ENCODE measurements around the gene DAB2IP. TPM values are rescaled to one million over a fixed set of nuclear protein-coding genes. Genes with fewer than 3 reads are reported as not detected.

Gene DAB2IP
- total RNA-seq, 1 experiment from 2014 or later = 31.0 TPM

DNA sequence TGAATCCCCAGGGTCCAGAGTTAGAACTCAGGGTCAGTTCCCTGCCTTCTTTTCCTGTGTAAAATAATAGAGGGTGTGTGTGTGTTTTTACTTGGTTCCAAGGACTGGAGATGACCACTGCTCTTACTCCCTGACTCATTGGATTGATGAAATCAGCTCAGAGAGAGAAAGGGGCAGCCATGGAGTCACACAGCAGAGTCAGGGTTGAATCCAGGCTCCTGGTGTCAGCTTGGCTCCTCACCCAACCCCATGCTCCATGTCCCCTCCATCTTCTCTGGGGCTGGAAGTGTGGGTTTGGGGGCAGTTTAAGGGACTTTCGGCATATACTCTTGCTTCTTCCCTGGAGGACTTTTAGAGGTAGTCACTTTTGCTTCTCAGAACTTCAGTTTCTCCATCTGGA lies 21.6 kb downstream of the DAB2IP start:
- POLR2A ChIA-PET = no interaction called here
- no peak for ATAC-seq
- CTCF ChIA-PET = interaction anchor here (1.7 kb wide), 1 partner anchor 14 kb away, joined by 5 read pairs; no protein-coding TSS in a partner anchor
- RAD21 ChIA-PET (ENCODE audit: low non-redundant PET in 1 of 2, low total read pairs in 2 of 2, uncharacterized antibody in 2 of 2, unreplicated experiment in 2 of 2) = no interaction called here
- H3K79me2 ChIP-seq (ENCODE audit: insufficient read depth, low read length) = no peaks in the 10 kb centered on the region; the same call in 1 of the 2 replicates
- DNase-seq (ENCODE audit: low read depth, low spot score) = no peak
- no peak overlapping the region for H3K27ac ChIP-seq (ENCODE audit: low read depth, low read length)
- no peaks in the 10 kb centered on the region for H3K9me2 ChIP-seq (ENCODE audit: insufficient read depth)
- H4K20me1 ChIP-seq (ENCODE audit: insufficient read depth) = no peaks in the 10 kb centered on the region
- H3K9me3 ChIP-seq (ENCODE audit: control insufficient read depth in 1 of 2, insufficient read depth in 1 of 2, low read depth in 1 of 2, low read length in 2 of 2) = no peaks in the 10 kb centered on the region
- intact Hi-C loops (cut with micrococcal nuclease) = no loop called here
- no TSS peak for BruUV-seq (replicated peaks)
- no peaks in the 10 kb centered on the region for H3K36me3 ChIP-seq (ENCODE audit: control insufficient read depth in 1 of 2, insufficient read depth in 2 of 2, low read length in 2 of 2)
- TF ChIP-seq CEBPB (IDR thresholded peaks at IDR 0.05; ENCODE audit: low read depth) = no peak
- no peak for TF ChIP-seq YY1 (IDR thresholded peaks at IDR 0.05; ENCODE audit: extremely low read depth, insufficient replicate concordance, low read depth, low read length)
- no peak for TF ChIP-seq MAX (IDR thresholded peaks at IDR 0.05)
- TF ChIP-seq, protein P1, sequence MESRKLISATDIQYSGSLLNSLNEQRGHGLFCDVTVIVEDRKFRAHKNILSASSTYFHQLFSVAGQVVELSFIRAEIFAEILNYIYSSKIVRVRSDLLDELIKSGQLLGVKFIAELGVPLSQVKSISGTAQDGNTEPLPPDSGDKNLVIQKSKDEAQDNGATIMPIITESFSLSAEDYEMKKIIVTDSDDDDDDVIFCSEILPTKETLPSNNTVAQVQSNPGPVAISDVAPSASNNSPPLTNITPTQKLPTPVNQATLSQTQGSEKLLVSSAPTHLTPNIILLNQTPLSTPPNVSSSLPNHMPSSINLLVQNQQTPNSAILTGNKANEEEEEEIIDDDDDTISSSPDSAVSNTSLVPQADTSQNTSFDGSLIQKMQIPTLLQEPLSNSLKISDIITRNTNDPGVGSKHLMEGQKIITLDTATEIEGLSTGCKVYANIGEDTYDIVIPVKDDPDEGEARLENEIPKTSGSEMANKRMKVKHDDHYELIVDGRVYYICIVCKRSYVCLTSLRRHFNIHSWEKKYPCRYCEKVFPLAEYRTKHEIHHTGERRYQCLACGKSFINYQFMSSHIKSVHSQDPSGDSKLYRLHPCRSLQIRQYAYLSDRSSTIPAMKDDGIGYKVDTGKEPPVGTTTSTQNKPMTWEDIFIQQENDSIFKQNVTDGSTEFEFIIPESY (IDR thresholded peaks at IDR 0.05; ENCODE audit: extremely low read depth, insufficient replicate concordance, low read length) = no peak
- no peak for TF ChIP-seq REST (IDR thresholded peaks at IDR 0.05; ENCODE audit: low read depth)
- no peak for TF ChIP-seq EZH2phosphoT487 (IDR thresholded peaks at IDR 0.05; ENCODE audit: borderline replicate concordance)
- TF ChIP-seq CBX3 (IDR thresholded peaks at IDR 0.05; ENCODE audit: low read depth) = no peak
- TF ChIP-seq TCF7L2 (IDR thresholded peaks at IDR 0.05; ENCODE audit: borderline replicate concordance, extremely low read depth, insufficient read depth, insufficient read length) = no peak
- no peak for TF ChIP-seq SP1 (IDR thresholded peaks at IDR 0.05; ENCODE audit: low read depth)
- no peak for TF ChIP-seq JUND (IDR thresholded peaks at IDR 0.05)
- no peak for TF ChIP-seq POLR2AphosphoS5 (IDR thresholded peaks at IDR 0.05; ENCODE audit: low read depth, low read length)
- no peak for TF ChIP-seq ATF3 (IDR thresholded peaks at IDR 0.05)
- TF ChIP-seq SRF (IDR thresholded peaks at IDR 0.05; ENCODE audit: low read depth) = no peak
- no peak for TF ChIP-seq POLR2A (IDR thresholded peaks at IDR 0.05; ENCODE audit: borderline replicate concordance, extremely low read depth, insufficient read depth, insufficient read length)
- TF ChIP-seq EGR1 (IDR thresholded peaks at IDR 0.05; ENCODE audit: low read depth) = no peak
- TF ChIP-seq ZFX (IDR thresholded peaks at IDR 0.05) = no peak
- no peak for TF ChIP-seq ELF1 (IDR thresholded peaks at IDR 0.05; ENCODE audit: borderline replicate concordance, low read depth)
- no peak overlapping the region for H2AFZ ChIP-seq (ENCODE audit: low read depth, low read length, poor library complexity, severe bottlenecking)
- no peaks in the 10 kb centered on the region for H3K27me3 ChIP-seq (ENCODE audit: insufficient read depth, low read length)
- no peak overlapping the region for H3K9ac ChIP-seq (ENCODE audit: low read length)
- no peak overlapping the region for H3K4me3 ChIP-seq (replicated peaks in 1 of 2; ENCODE audit: low read depth in 1 of 2, low read length in 2 of 2)
- H3K4me1 ChIP-seq (ENCODE audit: control insufficient read depth in 1 of 2, insufficient read depth in 2 of 2, low read length in 2 of 2) = peaks cover 20 to 26% of the 10 kb centered on the region in 2 experiments
- H3K4me2 ChIP-seq (ENCODE audit: low read length) = no peak overlapping the region

Measured in HCT116 (cell line).